ENCODE data around the gene VWC2L.

Gene VWC2L

GRCh38 chr2:214519258-214519818 lies 108.5 kb downstream of the VWC2L start:
- no peak overlapping the region for H3K4me3 ChIP-seq (ENCODE audit: low read length)
- DNase-seq (ENCODE audit: low read depth, low spot score), result no peak

- DNase-seq (ENCODE audit: low read depth, low spot score), result no peak
- no peak overlapping the region for H3K4me3 ChIP-seq (ENCODE audit: low read length)
Measured at GRCh38 chr2:214529021-214529420, 118.2 kb downstream of the VWC2L start.

GRCh38 chr2:214529514-214529913 lies 118.7 kb downstream of the VWC2L start:
- no peak for DNase-seq (ENCODE audit: low read depth, low spot score)
- H3K4me3 ChIP-seq (ENCODE audit: low read length), result no peak overlapping the region

GRCh38 chr2:214533541-214533940 lies 122.7 kb downstream of the VWC2L start:
- DNase-seq (ENCODE audit: low read depth, low spot score), result no peak
- H3K4me3 ChIP-seq (ENCODE audit: low read length), result no peak overlapping the region

GRCh38 chr2:214536625-214537024 lies 125.8 kb downstream of the VWC2L start:
- H3K4me3 ChIP-seq (ENCODE audit: low read length), result no peak overlapping the region
- DNase-seq (ENCODE audit: low read depth, low spot score), result no peak

GRCh38 chr2:214537929-214538328 lies 127.1 kb downstream of the VWC2L start:
- no peak overlapping the region for H3K4me3 ChIP-seq (ENCODE audit: low read length)
- DNase-seq (ENCODE audit: low read depth, low spot score), result no peak

- H3K4me3 ChIP-seq (ENCODE audit: low read length), result no peak overlapping the region
- no peak for DNase-seq (ENCODE audit: low read depth, low spot score)
Measured at GRCh38 chr2:214542295-214542694, 131.4 kb downstream of the VWC2L start.

GRCh38 chr2:214542866-214543265 lies 132.0 kb downstream of the VWC2L start:
- no peak overlapping the region for H3K4me3 ChIP-seq (ENCODE audit: low read length)
- DNase-seq (ENCODE audit: low read depth, low spot score), result no peak

- DNase-seq (ENCODE audit: low read depth, low spot score), result no peak
- H3K4me3 ChIP-seq (ENCODE audit: low read length), result no peak overlapping the region
Measured at GRCh38 chr2:214543386-214543955, 132.6 kb downstream of the VWC2L start.

- H3K4me3 ChIP-seq (ENCODE audit: low read length), result no peak overlapping the region
- no peak for DNase-seq (ENCODE audit: low read depth, low spot score)
Measured at GRCh38 chr2:214545898-214546542, 135.2 kb downstream of the VWC2L start.

GRCh38 chr2:214547931-214548330 lies 137.1 kb downstream of the VWC2L start:
- no peak overlapping the region for H3K4me3 ChIP-seq (ENCODE audit: low read length)
- DNase-seq (ENCODE audit: low read depth, low spot score), result no peak

GRCh38 chr2:214549946-214550345 lies 139.1 kb downstream of the VWC2L start:
- no peak for DNase-seq (ENCODE audit: low read depth, low spot score)
- no peak overlapping the region for H3K4me3 ChIP-seq (ENCODE audit: low read length)

- DNase-seq (ENCODE audit: low read depth, low spot score), result no peak
Measured at GRCh38 chr2:214550786-214551185, 139.9 kb downstream of the VWC2L start.

GRCh38 chr2:214557884-214558283 lies 147.0 kb downstream of the VWC2L start:
- DNase-seq (ENCODE audit: low read depth, low spot score), result no peak
- no peak overlapping the region for H3K4me3 ChIP-seq (ENCODE audit: low read length)

More at GRCh38 chr2:214550786-214551185, 139.9 kb downstream of the VWC2L start:
- H3K4me3 ChIP-seq (ENCODE audit: low read length), result no peak overlapping the region

- DNase-seq (ENCODE audit: low read depth, low spot score), result no peak
- no peak overlapping the region for H3K4me3 ChIP-seq (ENCODE audit: low read length)
Measured at GRCh38 chr2:214558341-214558740, 147.5 kb downstream of the VWC2L start.

- no peak for DNase-seq (ENCODE audit: low read depth, low spot score)
- no peak overlapping the region for H3K4me3 ChIP-seq (ENCODE audit: low read length)
Measured at GRCh38 chr2:214560176-214560575, 149.3 kb downstream of the VWC2L start.

- no peak for DNase-seq (ENCODE audit: low read depth, low spot score)
Measured at GRCh38 chr2:214560618-214561190, 149.8 kb downstream of the VWC2L start.

GRCh38 chr2:214565246-214565645 lies 154.4 kb downstream of the VWC2L start:
- DNase-seq (ENCODE audit: low read depth, low spot score), result no peak
- H3K4me3 ChIP-seq (ENCODE audit: low read length), result no peak overlapping the region

More at GRCh38 chr2:214560618-214561190, 149.8 kb downstream of the VWC2L start:
- H3K4me3 ChIP-seq (ENCODE audit: low read length), result no peak overlapping the region

GRCh38 chr2:214566457-214566856 lies 155.6 kb downstream of the VWC2L start:
- H3K4me3 ChIP-seq (ENCODE audit: low read length), result no peak overlapping the region
- DNase-seq (ENCODE audit: low read depth, low spot score), result no peak

- DNase-seq (ENCODE audit: low read depth, low spot score), result no peak
- no peak overlapping the region for H3K4me3 ChIP-seq (ENCODE audit: low read length)
Measured at GRCh38 chr2:214569419-214570035, 158.7 kb downstream of the VWC2L start.

All from Jurkat, Clone E6-1 (cell line).